ENCODE results near the gene TAF3. TPM values are rescaled to one million over a fixed set of nuclear protein-coding genes. Genes with fewer than 3 reads are reported as not detected.

Gene TAF3
- total RNA-seq, 1 donor from 2014 or later: 4.8 TPM

DNA sequence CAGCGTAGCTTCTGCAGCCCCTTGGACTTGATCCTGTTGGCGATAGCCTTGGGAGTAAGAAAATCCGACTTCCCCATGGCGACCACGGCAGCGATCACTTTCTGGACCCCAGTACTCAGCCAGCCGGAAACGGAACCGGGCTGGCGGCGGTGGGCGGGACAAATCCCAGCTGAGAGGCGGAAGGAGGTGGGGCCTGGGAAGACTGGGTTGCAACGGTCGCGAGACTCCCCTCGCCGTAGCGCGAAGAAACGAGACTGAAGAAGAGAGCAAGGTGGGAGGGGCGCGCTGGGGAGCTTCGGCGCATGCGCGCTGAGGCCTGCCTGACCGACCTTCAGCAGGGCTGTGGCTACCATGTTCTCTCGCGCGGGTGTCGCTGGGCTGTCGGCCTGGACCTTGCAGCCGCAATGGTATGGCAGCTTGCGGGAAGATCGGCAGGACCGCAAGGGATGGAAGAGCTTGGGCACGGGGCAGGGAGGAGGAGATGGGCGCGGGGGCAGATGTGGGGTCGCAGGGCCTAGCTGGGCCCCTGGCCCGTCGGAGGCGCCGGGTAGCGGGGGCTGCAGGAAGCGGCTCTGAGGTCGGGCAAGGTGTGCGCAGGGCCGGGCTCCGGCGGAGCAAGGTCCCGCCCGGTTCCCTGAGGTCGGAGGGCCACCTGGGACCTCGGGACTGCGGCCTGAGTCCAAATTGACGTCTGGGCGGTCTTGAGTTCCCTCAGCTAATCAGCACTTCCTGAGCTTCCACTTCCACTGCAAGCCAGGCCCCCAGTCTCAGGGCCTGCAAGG lies 30.3 kb upstream of the TAF3 start, which contains the start of the genes ATP5F1C and KIN:
ATP5F1C (plus strand) TSS at position 321 of the 782 bp plus-strand sequence; CDS start at position 352, 31 bp downstream.
KIN (minus strand) TSS at position 137 of the 782 bp plus-strand sequence; CDS start at position 77, 60 bp downstream.
- peak; percentile 57 for DNase-seq (ENCODE audit: low read depth)
- peak within 1 kb of the TSS; percentile 96 for H3K4me3 ChIP-seq (ENCODE audit: low read depth, low read length)
- TF ChIP-seq, protein P1, sequence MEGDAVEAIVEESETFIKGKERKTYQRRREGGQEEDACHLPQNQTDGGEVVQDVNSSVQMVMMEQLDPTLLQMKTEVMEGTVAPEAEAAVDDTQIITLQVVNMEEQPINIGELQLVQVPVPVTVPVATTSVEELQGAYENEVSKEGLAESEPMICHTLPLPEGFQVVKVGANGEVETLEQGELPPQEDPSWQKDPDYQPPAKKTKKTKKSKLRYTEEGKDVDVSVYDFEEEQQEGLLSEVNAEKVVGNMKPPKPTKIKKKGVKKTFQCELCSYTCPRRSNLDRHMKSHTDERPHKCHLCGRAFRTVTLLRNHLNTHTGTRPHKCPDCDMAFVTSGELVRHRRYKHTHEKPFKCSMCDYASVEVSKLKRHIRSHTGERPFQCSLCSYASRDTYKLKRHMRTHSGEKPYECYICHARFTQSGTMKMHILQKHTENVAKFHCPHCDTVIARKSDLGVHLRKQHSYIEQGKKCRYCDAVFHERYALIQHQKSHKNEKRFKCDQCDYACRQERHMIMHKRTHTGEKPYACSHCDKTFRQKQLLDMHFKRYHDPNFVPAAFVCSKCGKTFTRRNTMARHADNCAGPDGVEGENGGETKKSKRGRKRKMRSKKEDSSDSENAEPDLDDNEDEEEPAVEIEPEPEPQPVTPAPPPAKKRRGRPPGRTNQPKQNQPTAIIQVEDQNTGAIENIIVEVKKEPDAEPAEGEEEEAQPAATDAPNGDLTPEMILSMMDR (conservative IDR thresholded peaks at IDR 0.05; ENCODE audit: low read depth, low read length): no peak

DNA sequence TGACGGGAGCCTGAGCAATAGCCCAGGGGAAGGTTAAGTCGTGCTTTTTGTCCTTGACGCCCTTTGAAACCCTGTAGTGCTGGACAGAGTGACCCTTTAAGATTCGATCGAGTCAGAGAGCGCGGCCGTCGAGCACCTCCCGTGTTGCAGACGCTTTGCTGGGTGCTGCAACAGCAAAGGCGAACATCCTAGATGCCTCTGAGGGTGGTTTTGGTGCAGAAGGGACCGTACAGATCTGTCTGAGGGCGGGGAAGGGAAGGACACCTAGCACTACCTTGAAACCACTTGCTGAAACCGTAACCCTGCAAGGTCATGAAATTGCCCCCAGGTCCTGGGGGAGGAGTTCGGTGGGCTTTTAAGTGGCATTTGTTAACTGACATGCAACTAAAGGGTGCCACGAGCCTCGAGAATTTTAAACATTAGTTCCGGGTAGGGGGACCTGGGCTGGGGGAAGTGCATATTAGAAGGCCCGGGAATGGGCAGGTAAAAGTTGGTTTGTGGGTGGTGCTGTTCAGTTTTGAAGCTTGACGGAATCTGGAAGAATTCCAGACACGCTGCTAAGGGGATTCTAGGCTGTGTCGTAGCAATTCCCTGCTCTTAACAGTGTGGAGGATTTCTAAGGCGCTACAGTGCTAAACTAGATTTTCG lies 29.5 kb upstream of the TAF3 start:
- TF ChIP-seq, protein P1 (conservative IDR thresholded peaks at IDR 0.05; ENCODE audit: low read depth, low read length): no peak
- no peak for DNase-seq (ENCODE audit: low read depth)
- H3K4me3 ChIP-seq (ENCODE audit: low read depth, low read length): peak overlapping the region; percentile 96

DNA sequence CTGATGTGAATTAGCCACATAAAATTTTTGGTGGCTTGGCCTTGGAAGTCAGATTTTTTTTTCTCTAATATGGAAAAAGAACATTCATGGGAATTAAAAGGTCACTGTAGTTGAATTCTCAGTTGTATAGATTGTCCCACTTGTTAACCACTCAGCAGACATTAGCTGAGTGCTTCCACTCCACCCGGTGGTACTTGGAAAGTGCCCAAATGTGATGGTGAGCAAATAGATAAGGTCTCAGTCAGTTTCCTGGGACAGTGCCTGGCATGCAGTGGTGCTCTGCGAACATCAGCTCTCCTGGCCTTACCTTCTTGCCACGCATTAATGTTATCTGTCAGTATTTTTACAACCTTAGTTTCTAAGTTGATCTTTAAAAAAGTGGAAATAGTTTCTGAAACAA lies 28.9 kb upstream of the TAF3 start:
- peak overlapping the region; percentile 96 for H3K4me3 ChIP-seq (ENCODE audit: low read depth, low read length)
- DNase-seq (ENCODE audit: low read depth): no peak
- TF ChIP-seq, protein P1 (conservative IDR thresholded peaks at IDR 0.05; ENCODE audit: low read depth, low read length): no peak

DNA sequence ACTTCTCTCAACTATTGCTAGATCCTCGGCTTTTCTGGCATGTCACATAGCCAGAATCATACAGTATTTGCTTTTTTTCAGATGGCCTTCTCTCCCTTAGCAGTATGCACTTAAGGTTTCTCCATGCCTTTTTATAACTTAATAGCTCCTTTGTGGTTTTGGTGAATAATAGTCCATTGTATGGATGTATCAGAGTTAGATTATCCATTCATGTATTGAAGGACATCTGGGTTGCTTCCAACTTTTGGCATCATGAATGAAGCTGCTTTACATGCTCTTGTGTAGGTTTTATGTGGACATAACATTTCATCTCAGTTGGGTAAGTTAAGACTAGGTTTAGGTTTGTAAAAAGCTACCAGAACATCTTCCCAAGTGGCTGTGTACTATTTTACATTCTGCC lies 25.8 kb upstream of the TAF3 start:
- TF ChIP-seq, protein P1 (conservative IDR thresholded peaks at IDR 0.05; ENCODE audit: low read depth, low read length): no peak
- no peak for DNase-seq (ENCODE audit: low read depth)
- H3K4me3 ChIP-seq (ENCODE audit: low read depth, low read length): no peak overlapping the region

DNA sequence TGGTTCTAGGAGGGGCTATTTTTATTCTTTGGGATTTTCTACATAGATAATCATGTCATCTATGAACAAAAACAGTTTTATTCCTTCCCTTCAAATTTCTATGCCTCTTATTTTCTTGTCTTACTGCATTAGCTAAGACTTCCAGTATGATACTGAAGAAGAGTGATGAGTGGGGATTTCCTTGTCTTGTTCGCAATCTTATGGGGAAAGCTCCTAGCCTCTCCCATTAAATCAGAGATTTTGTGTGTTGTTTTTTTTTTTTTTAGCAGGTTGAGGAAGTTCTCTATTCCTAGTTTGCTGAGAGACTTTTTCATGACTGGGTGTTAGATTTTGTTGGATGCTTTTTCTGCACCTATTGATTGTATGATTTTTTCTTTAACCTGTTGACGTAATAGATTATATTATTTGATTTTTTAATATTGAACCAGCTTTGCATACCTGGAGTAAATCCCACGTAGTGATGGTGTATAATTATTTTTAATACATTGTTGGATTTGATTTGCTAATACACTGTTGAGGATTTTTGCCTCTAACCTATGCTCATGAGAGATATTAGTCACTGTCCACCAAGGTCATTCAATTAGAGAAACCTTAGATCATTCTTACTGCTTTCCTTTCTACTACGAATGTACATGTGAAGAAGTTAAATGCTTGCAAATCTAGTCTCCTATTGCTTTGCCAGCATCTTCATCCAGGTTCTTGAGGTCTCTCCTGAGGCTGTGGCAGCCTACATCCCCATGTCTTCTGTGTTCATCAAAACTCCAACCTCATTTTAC lies 23.9 kb upstream of the TAF3 start:
- TF ChIP-seq, protein P1 (conservative IDR thresholded peaks at IDR 0.05; ENCODE audit: low read depth, low read length): no peak
- no peak overlapping the region for H3K4me3 ChIP-seq (ENCODE audit: low read depth, low read length)
- DNase-seq (ENCODE audit: low read depth): no peak

DNA sequence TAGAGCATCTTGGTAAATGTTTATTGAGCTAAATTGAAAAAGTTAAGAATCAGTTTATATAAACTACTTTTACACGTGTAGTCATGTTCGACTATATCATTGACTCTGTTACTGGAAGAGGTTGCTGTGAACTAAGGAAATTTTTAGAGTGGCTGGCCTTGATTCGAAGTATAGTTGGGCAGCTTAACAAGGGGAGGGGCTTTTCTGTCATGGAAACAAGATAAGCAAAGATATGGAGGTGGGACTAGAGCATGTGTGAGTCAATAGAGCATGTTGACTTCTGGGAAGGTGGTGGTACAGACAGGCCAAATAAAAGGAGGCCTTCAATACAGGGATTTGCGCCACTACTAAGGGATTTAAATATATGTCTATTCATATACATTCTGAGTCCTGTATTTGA lies 22.7 kb upstream of the TAF3 start:
- no peak for DNase-seq (ENCODE audit: low read depth)
- TF ChIP-seq, protein P1 (conservative IDR thresholded peaks at IDR 0.05; ENCODE audit: low read depth, low read length): no peak

More for the DNA sequence above, 22.7 kb upstream of the TAF3 start:
- no peak overlapping the region for H3K4me3 ChIP-seq (ENCODE audit: low read depth, low read length)

Data from epithelial cell of proximal tubule (primary cell).